GM19397 (cell line): ENCODE measurements around the gene CLECL1.

ENCODE experiments used
- ATAC-seq: cut with Tn5 transposase; IDR thresholded peaks from one replicate; pipeline ENCODE4 v1.9.1; 2021; ENCODE audit warnings: mild to moderate bottlenecking, moderate library complexity; ENCODE audit not compliant: unreplicated experiment

CLECL1 gene

DNA sequence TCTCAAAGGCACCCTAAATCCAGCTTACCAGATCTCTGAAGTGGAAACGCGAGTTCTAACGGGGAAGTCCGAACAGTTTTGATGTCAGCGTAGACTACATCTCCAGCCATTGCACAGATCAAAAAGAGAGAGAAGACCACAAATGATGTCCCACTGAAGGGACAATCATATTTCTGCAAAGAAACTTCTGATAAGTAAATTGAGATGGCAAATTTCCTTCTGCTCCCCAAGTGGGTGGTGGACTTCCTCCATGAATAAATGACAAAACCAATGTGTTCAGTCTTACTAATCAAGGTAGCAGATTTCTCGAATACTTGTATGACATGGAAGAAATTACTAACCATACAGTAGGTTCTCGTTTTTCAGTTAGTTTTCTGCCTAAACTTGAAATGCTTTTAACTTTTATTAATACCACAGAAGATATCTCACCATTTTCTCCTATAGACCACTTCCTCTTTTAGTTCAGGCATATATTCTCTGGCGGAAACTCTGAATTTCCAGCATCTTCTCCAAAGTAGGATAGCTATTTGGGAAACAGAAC, at the start of gene CLECL1:
TSS of gene CLECL1 (minus strand) at position 177 of the 541 bp plus-strand sequence.
- ATAC-seq, result no peak

DNA sequence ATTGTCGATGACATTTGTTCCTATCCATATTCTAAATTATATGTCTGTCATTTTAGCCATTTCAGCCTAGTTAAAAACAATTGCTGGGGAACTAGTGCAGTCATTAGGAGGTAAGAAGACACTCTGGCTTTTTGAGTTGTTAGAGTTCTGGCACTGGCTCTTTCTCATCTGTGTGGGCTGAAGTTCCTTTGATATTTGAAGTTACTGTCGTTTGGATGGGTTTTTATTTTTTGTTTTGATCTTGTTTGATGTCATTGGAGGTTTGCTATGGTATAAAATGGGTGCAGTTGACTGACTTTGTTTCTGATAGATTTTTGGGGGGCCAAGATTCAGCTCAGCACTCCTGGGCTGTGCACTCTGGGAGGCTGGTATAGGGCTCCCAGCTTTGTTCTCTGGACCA, 48.5 kb upstream of the CLECL1 start:
- no peak for ATAC-seq

GRCh38 chr12:9779209-9779608, 46.3 kb upstream of the CLECL1 start:
- ATAC-seq, result no peak

DNA sequence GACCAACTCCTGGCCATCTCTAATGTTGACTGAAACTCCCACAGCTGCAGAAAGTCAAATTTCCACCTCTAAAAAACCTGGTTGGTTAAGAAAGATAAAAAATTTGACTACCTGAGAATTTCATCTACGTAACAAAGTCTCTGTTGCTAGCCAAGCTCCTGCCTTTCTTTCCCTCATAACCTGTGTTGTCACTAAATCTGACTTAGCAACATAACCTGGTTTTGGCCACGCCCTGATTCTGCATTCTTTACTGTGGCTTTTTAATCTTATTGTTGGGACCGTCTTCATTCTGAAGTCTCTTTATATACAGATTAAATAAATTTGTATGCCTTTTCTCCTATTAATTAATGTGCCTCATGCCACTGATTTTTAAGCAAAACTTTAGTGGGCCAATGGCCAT, 43.9 kb upstream of the CLECL1 start:
- ATAC-seq, result no peak

DNA sequence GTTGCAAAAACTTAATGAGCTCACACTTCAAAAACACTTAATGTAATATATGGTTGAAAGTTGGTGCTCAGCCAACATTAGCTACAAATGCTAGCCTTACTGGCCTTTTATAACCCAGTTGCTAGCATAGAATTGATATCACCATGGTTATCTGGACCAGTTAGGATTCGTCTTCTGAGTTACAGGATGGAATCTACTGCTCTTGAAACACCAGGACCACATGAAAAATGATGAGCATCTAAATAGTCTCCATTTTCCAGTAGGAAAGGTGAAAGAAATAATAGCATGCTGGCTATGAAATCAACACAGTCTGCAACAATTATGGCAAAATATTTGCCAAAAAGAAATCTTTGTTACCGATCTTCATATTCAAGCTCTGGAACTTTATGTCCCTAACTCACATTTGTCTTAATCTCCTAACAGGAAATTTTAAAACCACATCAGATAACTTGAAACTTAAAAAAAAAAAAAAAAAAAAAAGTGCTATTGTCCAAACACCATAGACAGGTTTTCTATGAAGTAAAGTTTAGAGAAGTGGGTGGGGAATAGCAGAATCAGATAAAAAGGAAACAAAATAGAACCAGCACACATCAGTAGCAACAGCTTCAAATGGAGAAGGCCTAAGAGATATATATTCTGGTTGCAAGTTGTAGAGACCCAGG, 40.5 kb upstream of the CLECL1 start:
- ATAC-seq, result no peak

DNA sequence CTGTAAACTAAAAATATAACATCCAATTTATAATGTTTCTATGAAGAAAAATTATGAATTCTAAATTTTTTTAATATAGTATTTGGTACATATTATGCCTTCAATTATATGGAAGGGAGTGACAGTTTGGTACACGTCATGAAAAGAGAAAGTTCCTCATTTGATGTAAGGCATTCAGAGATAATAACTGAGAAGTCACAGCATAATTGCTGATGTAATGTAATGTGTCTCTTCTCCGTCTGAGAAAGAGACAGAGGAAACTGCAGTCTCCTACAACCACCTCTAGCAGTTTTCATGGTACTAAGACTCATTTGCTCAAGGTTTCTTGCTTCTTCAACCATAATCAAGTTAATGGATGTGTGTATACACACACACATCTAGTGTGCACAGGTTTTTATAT, 30.1 kb upstream of the CLECL1 start:
- no peak for ATAC-seq

- ATAC-seq, result no peak
Observed at GRCh38 chr12:9762369-9762768, 29.5 kb upstream of the CLECL1 start.

GRCh38 chr12:9761419-9761781, 28.5 kb upstream of the CLECL1 start:
- no peak for ATAC-seq

GRCh38 chr12:9760699-9761418, 28.0 kb upstream of the CLECL1 start, which contains the start of gene CD69:
Gene CD69 (minus strand): TSS chr12:9760901. CDS start chr12:9760820, 81 bp downstream.
- ATAC-seq, result no peak

DNA sequence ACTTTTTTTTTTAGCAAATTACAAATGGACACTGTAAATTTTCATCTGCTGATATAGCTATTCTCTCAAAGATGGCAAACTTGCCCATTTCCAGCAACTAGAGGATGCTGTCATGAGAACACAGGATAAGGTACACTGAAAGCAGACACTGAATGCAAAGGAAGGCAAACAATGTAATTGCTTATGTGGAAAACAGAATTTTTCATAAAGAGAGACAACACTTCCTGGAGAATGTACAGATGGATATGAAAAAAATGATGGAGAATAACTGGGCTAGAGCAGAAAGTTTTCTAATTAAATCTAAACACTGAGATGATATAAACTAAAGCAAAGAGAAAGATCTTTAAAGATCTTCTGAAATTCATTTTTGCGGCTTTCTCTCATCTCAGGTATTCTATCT, 27.2 kb upstream of the CLECL1 start:
- no peak for ATAC-seq

- no peak for ATAC-seq
Observed at GRCh38 chr12:9759694-9760093, 26.8 kb upstream of the CLECL1 start.

GRCh38 chr12:9758119-9758518, 25.2 kb upstream of the CLECL1 start:
- no peak for ATAC-seq

DNA sequence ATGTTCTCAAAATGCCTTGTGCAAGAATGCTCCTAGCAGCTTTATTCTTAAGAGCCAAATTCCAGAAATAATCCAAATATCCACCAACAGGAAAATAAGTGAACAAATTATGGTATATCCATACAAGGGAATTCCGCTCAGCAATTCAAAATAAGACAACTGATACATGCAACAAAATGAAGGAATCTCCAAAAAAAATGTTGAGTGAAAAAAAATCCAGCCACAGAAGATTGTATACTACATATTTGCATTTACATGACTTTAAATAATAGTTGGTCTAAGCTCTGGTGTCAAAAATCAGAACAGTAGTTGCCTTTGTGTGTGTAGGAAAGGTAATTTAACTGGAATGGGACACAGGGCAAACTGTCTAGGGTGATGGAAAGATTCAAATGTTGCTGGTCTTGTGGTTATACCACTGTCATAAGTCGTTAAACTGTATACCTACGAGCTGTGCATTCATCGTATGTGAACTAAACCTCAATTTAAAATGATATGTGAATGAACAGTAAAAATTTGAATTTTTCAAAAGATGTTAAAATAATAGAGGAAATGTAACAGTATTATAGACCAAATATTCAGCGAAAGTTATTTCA, 24.6 kb upstream of the CLECL1 start:
- ATAC-seq, result no peak

GRCh38 chr12:9756706-9757105, 23.8 kb upstream of the CLECL1 start:
- ATAC-seq, result no peak

- ATAC-seq, result no peak
Observed at GRCh38 chr12:9756170-9756569, 23.3 kb upstream of the CLECL1 start.

GRCh38 chr12:9755567-9755966, 22.7 kb upstream of the CLECL1 start:
- ATAC-seq, result no peak

GRCh38 chr12:9755035-9755434, 22.1 kb upstream of the CLECL1 start:
- ATAC-seq, result no peak

- ATAC-seq, result no peak
Observed at GRCh38 chr12:9754099-9754927, 21.4 kb upstream of the CLECL1 start.

DNA sequence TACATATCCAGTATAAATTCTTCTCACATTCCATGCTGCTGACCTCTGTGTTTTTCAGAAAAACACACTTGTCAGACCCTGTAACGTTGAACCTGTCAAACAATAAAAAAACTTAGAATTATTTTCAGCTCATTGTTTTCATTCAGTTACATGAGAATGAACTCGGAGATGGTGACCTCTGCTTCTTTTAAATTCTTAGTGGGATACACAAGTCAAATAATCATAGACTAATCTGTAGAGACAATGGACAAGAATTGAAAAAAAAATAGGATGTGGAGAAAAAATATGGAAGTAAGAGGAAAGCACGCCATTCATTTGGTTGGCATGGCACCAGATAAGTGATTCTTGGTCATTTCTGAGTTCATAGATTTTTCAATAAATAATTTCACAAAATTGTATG, 20.6 kb upstream of the CLECL1 start:
- ATAC-seq, result no peak

DNA sequence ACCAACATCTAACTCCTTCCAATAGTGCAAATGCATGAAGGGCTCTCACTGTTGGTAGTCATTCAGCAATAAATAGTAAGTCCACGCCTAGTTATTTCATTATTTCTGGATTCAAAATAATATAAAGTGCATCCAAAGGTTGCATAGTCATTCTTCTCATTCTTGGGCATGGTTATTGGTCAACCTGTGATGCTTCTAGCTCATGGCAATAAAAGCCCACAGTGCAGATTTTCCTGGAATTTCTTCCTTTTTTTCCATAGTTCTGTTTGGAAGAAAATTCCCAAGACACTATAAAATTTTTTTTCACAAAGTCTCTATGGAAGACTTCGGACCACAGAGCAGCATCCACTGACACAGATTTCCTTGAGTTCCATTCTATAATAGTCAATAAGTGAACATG, 20.2 kb upstream of the CLECL1 start:
- ATAC-seq, result no peak
